ENCODE data around the gene CHCHD5.
"Not testable (repeated sequence)": the region's sequence is repeated elsewhere in the genome, so short reads cannot be mapped to it uniquely, and the experiment has no call there.

The CHCHD5 gene

GRCh38 chr2:112584134-112584890 lies at the start of gene CHCHD5:
Gene CHCHD5 (plus strand): TSS chr2:112584609. CDS start chr2:112584648, 39 bp downstream.
- peak; percentile 76 to 90 (median 84) for DNase-seq (ENCODE audit: low read depth in 4 of 4, low spot score in 1 of 4)

- no peak for DNase-seq (ENCODE audit: low read depth in 4 of 4, low spot score in 1 of 4)
These were observed 49.6 kb upstream of the CHCHD5 start for GRCh38 chr2:112534826-112535225.

DNA sequence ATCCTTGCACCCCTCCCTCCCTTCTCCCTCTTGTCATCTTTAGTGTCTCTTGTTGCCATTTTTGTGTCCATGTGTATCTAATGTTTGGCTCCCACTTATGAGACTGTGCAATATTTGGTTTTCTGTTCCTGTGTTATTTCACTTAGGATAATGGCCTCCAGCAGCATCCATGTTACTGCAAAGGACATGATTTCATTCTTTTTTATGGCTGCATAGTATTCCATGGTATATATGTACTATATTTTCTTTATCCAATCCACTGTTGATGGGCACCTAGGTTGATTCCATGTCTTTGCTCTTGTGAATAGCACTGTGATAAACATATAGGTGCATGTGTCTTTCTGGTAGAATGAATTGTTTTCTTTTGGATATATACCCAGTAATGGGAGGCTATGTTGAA lies 47.7 kb upstream of the CHCHD5 start:
- not testable (repeated sequence) for DNase-seq (ENCODE audit: low read depth in 4 of 4, low spot score in 1 of 4)

GRCh38 chr2:112539306-112539705 lies 45.1 kb upstream of the CHCHD5 start:
- no peak for DNase-seq (ENCODE audit: low read depth in 4 of 4, low spot score in 1 of 4)

DNA sequence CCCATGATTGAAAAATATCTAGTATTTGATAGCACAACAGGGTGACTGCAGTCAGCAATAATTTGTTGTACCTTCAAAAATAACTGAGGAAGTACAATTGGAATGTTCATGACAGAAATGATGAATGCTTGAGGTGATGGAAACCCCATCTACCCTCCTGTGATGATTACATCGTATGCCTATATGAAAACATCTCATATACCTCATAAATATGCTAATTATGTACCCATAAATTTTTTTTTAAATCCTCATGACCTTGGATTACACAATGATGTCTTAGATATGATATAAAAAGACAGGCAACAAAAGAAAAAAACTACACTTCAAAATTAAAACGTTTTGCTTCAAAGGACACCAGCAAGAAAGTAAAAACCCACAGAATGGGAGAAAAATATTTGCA lies 43.5 kb upstream of the CHCHD5 start:
- no peak for DNase-seq (ENCODE audit: low read depth in 4 of 4, low spot score in 1 of 4)

- DNase-seq (ENCODE audit: low read depth in 4 of 4, low spot score in 1 of 4) = peak in 3 of 4 experiments; percentile 41 to 59 (median 53)
These were observed 42.9 kb upstream of the CHCHD5 start for GRCh38 chr2:112541315-112542122.

GRCh38 chr2:112542123-112542983 lies 42.1 kb upstream of the CHCHD5 start, which contains the start of gene POLR1B:
Gene POLR1B (plus strand): TSS chr2:112542465. CDS start chr2:112542495, 30 bp downstream.
- peak; percentile 42 to 68 (median 54) for DNase-seq (ENCODE audit: low read depth in 4 of 4, low spot score in 1 of 4)

GRCh38 chr2:112542984-112543661 lies 41.3 kb upstream of the CHCHD5 start:
- no peak for DNase-seq (ENCODE audit: low read depth in 4 of 4, low spot score in 1 of 4)

DNA sequence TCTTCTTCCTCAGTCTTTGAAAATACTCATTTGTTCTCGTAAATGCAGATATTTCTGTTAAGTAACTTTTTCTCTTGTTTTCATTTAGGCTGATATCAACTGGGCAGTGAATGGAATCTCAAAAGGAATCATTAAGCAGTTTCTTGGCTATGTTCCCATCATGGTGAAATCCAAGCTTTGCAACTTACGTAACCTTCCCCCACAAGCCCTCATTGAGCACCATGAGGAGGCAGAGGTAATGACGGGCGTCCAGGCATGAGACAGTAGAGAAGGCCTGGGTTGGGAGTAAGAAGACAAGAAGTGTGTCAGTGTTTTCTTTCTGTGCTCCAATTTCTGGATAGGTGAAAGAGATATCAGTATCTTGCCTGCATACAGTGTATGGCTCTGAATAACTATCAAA lies 37.1 kb upstream of the CHCHD5 start:
- DNase-seq (ENCODE audit: low read depth in 4 of 4, low spot score in 1 of 4) = no peak

DNA sequence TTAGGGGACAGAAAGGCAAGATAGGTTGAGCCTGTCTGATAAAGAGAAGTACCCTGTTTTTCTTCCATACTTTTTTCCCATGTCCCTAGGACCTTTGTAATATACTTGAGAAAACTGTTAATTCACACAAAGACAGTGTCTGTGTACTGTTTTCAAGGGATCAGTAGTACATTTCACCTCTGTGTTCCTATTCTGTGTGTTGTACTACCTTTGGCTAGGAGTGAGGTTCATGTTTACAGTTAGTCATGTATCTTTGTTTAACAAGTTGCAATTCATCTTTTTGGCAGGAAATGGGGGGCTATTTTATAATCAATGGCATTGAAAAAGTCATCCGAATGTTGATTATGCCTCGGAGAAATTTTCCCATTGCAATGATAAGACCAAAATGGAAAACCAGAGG lies 35.4 kb upstream of the CHCHD5 start:
- no peak for DNase-seq (ENCODE audit: low read depth in 4 of 4, low spot score in 1 of 4)

- DNase-seq (ENCODE audit: low read depth in 4 of 4, low spot score in 1 of 4) = no peak
These were observed 18.3 kb upstream of the CHCHD5 start for GRCh38 chr2:112566104-112566503.

- not testable (repeated sequence) for DNase-seq (ENCODE audit: low read depth in 4 of 4, low spot score in 1 of 4)
These were observed 17.9 kb upstream of the CHCHD5 start for GRCh38 chr2:112566508-112566907.

- no peak for DNase-seq (ENCODE audit: low read depth in 4 of 4, low spot score in 1 of 4)
These were observed 12.4 kb upstream of the CHCHD5 start for GRCh38 chr2:112572005-112572404.

DNA sequence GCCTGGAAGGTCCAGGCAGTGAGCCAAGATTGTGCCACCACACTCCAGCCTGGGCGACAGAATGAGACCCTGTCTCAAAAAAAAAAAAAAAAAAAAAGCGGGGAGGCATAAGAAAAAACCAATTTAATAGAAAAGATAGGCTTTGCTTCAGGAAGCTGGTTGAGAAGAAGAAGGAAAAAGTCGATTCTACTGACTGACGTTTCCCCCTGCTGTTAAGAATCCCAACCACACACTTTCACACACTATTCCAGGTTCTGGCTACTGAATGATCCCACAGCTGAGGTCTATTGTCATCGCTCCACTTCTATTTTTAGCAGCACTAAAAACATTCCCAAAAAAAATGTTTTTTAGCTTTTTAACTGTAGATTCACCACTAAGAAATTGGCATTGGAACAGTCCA lies 6.7 kb upstream of the CHCHD5 start:
- DNase-seq (ENCODE audit: low read depth in 4 of 4, low spot score in 1 of 4) = no peak

DNA sequence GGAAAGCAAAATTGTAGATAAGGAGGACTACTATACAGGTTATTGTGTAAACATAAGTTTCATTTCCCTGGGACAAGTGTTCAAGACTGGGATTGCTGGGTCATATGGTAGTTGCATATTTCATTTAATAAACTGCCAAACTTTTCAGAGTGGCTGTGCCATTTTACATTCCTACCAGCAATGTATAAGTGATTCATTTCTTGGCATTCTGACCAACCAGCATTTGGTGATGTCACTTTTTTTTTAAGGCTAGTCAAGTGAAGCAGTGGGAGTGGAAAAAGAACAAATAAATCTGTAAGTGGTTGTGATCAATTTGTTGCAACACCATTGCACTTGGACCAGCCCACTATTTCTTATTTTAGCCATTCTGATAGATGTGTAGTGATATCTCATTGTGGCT lies 5.2 kb upstream of the CHCHD5 start:
- no peak for DNase-seq (ENCODE audit: low read depth in 4 of 4, low spot score in 1 of 4)

GRCh38 chr2:112580084-112580483 lies 4.3 kb upstream of the CHCHD5 start:
- DNase-seq (ENCODE audit: low read depth in 4 of 4, low spot score in 1 of 4) = no peak

- no peak for DNase-seq (ENCODE audit: low read depth in 4 of 4, low spot score in 1 of 4)
These were observed 2.1 kb upstream of the CHCHD5 start for GRCh38 chr2:112582314-112582746.

- no peak for DNase-seq (ENCODE audit: low read depth in 4 of 4, low spot score in 1 of 4)
These were observed 794 bp upstream of the CHCHD5 start for GRCh38 chr2:112583497-112584133.

GRCh38 chr2:112584891-112585250 lies 462 bp downstream of the CHCHD5 start:
- DNase-seq (ENCODE audit: low read depth in 4 of 4, low spot score in 1 of 4) = no peak

- no peak for DNase-seq (ENCODE audit: low read depth in 4 of 4, low spot score in 1 of 4)
These were observed 991 bp downstream of the CHCHD5 start for GRCh38 chr2:112585400-112585799.
